Islet precursor cell (in vitro differentiated cells): ENCODE results near the gene ARHGAP19.
A peak's percentile ranks its signal among the peaks of the same experiment; 100 is the strongest.
"Not testable (repeated sequence)": the region's sequence is repeated elsewhere in the genome, so short reads cannot be mapped to it uniquely, and the experiment has no call there.

Experiments
- DNase-seq: peaks from one replicate; pipeline ENCODE4 v3.0.0-alpha.2; 2018

The ARHGAP19 gene

GRCh38 chr10:97321032-97321803 is 28.8 kb upstream of the ARHGAP19 start:
- DNase-seq, result peak; percentile 58

GRCh38 chr10:97320480-97321031 is 28.1 kb upstream of the ARHGAP19 start:
- DNase-seq, result no peak

- peak; percentile 82 for DNase-seq
Measured at GRCh38 chr10:97319671-97320479, 27.4 kb upstream of the ARHGAP19 start.

DNA sequence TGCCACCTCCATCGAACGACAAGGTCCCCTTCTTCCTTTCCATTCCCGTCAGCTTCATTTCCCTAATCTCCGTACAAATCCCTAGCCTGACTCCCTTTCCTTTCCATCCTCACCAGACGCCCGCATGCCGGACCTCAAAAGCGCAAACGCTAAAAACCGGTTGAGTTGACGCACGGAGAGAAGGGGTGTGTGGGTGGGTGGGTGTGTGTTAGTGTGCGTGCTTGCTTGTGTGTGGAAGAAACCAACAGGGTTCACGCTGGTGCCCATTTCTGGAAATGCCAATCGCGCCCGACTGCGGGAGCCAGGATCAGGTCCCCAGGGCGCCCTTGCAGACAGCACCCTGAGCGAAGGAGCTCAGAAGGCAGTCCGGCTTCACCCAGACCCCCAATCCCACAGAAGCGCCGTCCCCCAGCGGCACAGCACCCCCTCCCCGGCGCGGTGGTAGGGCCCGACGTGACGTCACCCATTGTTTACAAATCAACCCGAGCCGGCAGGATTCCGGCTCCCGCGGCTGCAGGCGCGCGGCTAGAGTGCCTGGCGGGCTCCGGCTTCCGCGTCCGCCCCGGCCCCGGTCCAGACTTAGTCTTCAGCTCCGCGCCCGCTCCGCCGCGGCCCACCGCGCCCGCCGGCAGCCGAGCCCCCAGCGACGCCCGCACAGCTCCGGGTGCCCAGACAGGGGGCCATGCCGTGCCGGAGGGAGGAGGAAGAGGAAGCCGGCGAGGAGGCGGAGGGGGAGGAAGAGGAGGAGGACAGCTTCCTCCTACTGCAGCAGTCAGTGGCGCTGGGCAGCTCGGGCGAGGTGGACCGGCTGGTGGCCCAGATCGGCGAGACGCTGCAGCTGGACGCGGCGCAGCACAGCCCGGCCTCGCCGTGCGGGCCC is 26.6 kb upstream of the ARHGAP19 start, which contains the start of gene FRAT1:
Gene FRAT1, plus strand, starts transcription at position 500 of the 880 bp plus-strand sequence. Its CDS starts 183 bp downstream, at position 683.
- peak; percentile 95 for DNase-seq

DNA sequence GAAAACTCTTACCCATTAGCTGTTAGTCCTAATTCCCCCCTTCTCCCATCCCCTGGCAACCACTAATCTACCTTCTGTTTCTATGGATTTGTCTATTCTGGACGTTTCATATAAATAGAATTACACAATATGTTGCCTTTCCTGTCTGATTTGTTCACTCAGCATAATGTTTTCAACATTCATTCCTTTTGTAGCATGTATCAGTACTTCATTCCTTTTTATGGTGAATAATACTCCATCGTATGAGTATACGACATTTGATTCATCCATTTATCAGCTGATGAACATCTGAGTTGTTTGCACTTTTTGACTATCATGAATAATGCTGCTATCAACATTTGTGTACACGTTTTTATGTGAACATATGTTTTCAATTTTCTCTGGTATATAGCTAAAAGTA is 22.2 kb upstream of the ARHGAP19 start:
- no peak for DNase-seq

DNA sequence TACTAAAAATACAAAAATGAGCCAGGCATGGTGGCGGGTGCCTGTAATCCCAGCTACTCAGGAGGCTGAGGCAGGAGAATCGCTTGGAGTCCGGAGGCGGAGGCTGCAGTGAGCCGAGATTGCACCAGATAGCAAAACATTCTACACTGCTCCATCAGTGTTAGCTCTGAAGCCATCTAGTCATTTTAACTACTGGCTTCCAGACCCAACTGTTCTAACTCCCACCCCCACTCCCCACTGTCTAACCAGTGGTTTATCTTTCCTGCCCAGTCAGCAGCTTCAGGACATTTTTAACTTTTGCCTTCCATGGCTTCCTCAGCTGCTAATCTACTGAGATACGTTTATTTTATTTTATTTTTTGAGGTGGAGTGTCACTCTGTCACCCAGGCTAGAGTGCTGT is 20.5 kb upstream of the ARHGAP19 start:
- no peak for DNase-seq

DNA sequence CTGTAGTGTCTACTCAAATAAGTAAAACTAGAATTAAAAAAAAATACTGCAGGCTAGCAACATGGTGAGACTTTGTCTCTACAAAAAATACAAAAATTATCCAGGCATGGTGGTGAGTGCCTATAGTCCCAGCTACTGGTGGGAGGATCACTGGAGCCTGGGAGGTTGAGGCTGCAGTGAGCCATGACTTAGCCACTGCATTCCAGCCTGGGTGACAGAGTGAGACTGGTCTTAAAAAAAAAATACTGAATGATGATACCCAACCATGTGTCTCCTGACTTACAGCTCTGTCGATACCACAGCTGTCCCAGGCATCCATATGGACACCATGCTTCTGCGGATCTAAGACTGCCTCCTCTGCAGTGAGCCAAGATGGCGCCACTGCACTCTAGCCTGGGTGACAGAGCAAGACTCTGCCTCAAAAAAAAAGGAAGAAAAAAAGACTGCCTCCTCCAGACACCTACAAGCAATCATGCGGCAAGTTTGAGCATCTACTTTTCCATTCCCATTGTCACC is 18.7 kb upstream of the ARHGAP19 start:
- DNase-seq, result no peak

DNA sequence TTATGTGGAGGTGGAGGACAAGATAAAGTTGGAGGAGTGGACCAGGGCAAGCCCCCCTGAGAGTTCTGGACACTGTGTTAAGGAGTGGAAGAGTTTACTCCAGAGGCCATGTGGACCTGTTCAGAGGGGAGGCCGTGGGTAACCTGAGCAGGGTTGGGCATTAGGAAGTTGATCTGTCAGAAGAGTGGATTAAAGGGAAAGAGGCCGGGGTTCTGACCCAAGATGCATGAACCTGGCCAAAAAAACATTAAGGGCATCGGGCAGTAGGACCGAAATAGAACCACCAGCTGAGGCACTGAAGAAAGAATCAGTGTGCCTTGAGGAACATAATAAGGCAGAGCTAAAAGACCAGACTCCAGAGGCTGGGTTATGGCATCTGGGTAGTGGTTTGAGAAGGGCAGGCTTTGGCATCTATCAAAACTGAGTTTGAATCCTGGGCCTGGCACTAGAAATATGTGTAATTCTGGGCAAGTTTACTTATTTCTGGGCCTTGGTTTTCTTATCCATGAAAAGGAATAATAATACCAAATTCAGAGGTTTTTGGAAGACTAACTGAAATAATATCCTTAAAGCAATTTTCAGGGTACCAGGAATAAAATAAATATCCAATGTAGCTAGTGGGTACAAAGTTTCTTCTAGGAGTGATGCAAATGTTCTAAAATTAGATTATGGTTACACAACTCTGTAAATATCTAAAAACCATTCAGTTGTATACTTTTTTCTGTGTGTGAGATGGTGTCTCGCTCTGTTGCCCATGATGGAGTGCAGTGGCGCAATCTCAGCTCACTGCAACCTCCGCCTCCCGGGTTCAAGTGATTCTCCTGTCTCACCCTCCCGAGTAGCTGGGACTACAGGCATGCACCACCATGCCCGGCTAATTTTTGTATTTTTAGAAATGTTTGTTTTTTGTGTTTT is 15.7 kb upstream of the ARHGAP19 start:
- DNase-seq, result no peak

DNA sequence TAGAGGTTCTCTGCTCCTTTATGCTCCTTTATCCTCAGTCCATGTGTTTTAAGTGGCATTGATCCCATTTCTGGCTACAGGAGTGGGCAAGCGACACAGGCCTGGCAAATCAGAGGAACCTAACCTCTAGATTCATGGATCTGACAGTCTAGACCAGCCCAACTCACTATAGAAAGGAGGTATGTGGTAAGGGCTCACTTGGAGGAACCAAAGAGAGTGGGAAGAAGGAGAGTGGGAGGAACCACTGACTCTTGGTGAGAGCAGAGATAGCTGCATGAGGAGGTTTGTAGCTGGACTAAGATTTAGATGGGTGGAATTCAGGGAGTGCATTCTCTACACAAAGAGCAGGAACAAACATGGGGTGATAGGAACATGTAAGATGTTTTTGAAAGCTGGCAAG is 15.0 kb upstream of the ARHGAP19 start:
- no peak for DNase-seq

- no peak for DNase-seq
Measured at GRCh38 chr10:97302088-97302791, 9.8 kb upstream of the ARHGAP19 start.

DNA sequence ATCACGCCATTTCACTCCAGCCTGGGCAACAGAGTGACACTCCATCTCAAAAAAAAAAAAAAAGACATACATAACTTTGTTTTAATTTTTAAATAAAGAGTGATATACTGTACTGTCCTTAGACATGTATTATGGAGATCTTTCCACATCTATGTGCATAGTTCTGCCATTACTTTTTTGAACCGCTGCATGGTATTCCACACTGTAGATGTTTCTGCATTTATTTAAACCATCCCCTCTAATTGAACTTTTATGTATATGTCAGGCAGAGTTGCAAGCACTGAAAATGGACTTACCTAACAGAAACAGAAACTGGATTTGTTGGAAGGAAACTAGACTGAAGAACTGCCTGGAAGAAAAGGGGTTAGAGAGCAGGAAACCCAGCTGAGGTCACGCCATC is 8.5 kb upstream of the ARHGAP19 start:
- no peak for DNase-seq

- DNase-seq, result no peak
Measured at GRCh38 chr10:97298223-97298571, 5.8 kb upstream of the ARHGAP19 start.

DNA sequence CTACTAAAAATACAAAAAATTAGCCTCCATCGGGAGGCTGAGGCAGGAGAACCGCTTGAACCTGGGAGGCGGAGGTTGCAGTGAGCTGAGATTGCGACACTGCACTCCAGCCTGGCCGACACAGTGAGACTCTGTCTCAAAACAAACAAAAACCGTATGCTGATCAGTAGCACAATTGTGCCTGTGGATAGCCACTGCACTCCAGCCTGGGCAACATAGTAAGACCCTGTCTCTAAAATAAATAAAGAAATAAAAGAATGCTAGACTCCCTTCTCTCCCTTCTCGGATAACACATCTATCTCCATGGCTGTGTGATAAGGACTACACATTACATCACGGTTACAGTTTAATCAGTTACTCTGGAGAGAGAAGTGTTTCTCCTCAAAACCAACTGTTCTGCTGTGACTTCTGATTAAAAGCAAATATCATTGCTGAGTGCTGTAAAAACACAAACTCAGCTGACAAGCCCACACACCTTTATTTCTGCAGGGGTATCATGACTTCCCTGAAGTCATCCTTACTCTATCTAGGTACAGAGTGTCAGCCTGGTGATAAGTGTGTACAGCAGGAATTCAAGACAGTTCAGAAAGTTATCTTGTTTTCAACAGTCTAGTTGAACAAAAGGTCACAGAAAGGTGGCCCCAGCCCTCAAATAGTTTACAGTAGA is 5.3 kb upstream of the ARHGAP19 start:
- no peak for DNase-seq

- DNase-seq, result no peak
Measured at GRCh38 chr10:97292862-97293198, 393 bp upstream of the ARHGAP19 start.

DNA sequence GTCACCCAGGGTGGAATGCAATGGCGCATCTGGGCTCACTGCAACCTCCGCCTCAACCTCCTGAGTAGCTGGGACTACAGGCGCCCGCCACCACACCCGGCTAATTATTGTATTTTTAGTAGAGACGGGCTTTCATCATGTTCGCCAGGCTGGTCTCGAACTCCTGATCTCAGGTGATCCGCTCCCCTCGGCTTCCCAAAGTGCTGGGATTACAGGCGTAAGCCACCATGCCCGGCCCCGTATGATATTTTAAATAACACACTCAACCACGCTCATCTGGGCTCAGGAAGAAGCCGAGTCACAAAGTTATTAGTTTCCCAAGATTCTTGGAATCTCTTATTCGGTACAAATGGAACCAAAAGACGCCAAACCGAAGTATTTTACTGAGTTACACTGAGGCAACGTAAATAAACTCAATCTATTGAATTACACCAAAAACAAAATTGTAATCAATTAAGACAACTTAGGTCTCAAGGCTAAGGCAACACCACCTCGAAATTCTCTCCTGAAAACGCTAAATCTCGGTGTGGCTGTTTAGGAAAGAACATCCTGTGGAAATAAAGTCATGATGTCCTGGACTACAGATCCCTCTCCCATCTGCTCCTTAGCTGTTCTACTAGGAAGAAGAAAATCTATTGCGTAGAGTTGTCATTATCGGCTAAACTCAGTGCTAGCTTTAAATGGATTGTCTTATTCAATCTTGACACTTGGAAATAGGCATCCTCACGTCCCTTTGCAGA is 910 bp downstream of the ARHGAP19 start:
- no peak for DNase-seq

DNA sequence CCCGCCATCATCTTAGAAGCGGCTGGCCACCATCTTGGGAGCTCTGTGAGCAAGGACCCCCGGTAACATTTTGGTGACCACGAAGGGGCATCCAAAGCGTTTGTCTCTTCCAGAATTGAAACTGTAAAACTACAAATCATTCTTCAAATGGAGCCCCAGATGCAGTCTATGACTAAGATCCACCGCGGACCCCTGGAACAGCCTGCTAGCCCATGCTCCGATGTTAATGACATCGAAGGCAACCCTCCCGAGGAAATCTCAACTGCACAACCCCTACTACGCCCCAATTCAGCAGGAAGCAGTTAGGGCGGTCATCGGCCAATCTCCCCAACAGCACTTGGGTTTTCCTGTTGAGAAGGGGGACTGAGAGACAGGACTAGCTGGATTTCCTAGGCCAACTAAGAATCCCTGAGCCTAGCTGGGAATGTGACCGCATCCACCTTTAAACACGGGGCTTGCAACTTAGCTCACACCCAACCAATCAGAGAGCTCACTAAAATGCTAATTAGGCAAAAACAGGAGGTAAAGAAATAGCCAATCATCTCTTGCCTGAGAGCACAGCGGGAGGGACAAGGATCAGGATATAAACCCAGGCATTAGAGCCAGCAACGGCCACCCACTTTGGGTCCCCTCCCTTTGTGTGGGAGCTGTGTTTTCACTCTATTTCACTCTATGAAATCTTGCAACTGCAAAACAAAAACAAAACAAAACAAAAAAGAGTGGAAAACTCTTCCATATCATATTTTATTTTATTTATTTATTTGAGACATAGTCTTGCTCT is 1.7 kb downstream of the ARHGAP19 start:
- DNase-seq, result not testable (repeated sequence)

- not testable (repeated sequence) for DNase-seq
Measured at GRCh38 chr10:97290076-97290475, 2.4 kb downstream of the ARHGAP19 start.

DNA sequence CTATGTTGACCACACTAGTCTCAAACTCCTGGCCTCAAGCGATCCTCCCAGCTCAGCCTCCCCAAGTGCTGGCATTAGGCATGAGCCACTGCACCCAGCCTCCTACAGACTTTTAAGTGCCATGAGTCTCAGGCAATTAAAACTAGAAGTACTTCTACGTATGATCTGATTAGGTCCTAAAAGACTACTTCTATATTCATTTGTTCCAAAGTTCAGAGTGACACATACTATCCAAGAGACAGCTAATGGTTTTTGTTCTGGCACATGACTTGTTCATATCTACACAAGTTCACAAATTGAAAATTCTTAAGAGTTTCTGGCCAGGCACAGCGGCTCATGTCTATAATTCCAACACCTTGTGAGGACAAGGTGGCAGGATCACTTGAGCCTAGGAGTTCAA is 11.7 kb downstream of the ARHGAP19 start:
- DNase-seq, result no peak
